A549 treated with GW870086 at 1 μM for 4 hours (cell line): Measurements from ENCODE around the gene GNAS-AS1. TPM values are rescaled to one million over a fixed set of nuclear protein-coding genes. Genes with fewer than 3 reads are reported as not detected.

Experiments used
- total RNA-seq: library from RNA; stranded (reverse); fragments of 200-300 nt; extraction: Qiagen RNA extraction; gene quantifications from 5 replicates; pipeline ENCODE4 v1.2.3, GENCODE V29; 2022; ENCODE audit warnings: low read depth

The GNAS-AS1 gene
- not detected in 5 replicates for total RNA-seq

GRCh38 chr20:58850693-58851174 lies at the start of gene GNAS-AS1:
TSS of gene GNAS-AS1 (minus strand) at chr20:58850902.

DNA sequence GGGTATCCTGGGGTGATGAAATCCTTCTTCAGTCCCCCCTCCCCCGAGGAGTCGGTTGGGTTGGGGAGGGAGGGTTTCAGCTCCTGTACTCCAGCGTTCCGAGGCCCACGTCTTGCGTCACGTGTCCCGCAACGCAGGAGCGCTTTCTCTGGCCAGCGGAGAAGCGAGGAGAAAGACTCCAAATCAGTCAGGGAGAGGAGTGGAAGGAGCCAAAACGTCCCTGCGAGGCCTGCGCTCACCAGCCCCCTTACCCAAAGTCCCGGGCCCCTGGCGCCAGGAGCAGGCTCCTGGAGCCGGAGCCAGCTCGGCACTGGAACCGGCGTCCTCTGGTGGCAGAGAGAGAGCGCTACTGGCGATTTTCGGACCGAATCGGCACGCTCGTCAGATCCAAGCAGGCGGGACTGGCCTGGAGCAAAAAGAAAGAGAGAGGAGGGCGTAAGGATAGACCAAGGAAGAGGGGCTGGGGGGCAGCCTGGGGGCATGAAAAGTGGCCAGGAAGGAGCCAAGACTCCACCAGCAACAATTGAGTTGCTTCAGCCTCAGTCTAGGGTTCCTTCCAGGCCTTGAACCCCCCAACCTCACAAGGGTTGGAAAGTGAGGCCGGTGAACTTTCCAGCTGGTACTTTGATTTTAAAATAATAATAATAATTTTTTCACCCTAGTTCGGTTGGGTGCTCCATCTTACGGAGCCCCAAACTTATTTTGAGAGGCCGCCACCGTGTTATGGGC lies 2.0 kb upstream of the GNAS-AS1 start, which contains the start of gene GNAS:
TSS of gene GNAS (plus strand) at position 174 of the 729 bp plus-strand sequence.

Other genes with a start within 250 kb of the GNAS-AS1 start
- 25.5 to 35.8 TPM (median 33.6 TPM) in 5 replicates for gene STX16, start 199.6 kb downstream of the GNAS-AS1 start, total RNA-seq
- gene NPEPL1, start 158.1 kb downstream of the GNAS-AS1 start, total RNA-seq: 26.0 to 35.8 TPM (median 34.8 TPM) in 5 replicates
- gene GNAS, start 1.8 kb upstream of the GNAS-AS1 start, total RNA-seq: 656 to 742 TPM (median 715 TPM) in 5 replicates
- 41.3 to 47.1 TPM (median 45.8 TPM) in 5 replicates for gene NELFCD, start 130.4 kb upstream of the GNAS-AS1 start, total RNA-seq
- gene CTSZ, start 156.4 kb upstream of the GNAS-AS1 start, total RNA-seq: 150 to 188 TPM (median 178 TPM) in 5 replicates
- gene TUBB1, start 168.5 kb upstream of the GNAS-AS1 start, total RNA-seq: 0.05 TPM in 1 of 5 replicates, not detected in the others
- gene ATP5F1E, start 181.4 kb upstream of the GNAS-AS1 start, total RNA-seq: 92.9 to 127 TPM (median 101 TPM) in 5 replicates
- 54.9 to 71.9 TPM (median 61.7 TPM) in 5 replicates for gene PRELID3B, start 191.9 kb upstream of the GNAS-AS1 start, total RNA-seq